GM10248 (cell line): ENCODE data around the gene UTS2R.

Experiments used
- CTCF ChIA-PET: fragments of 300-600 bp; sonication (Branson Sonifier 250); formaldehyde crosslinking; extraction: SDS; loops from one replicate; lab custom pipeline; 2021; ENCODE audit warnings: antibody characterized with exemption; lab: Yijun Ruan, JAX
- POLR2A ChIA-PET: fragments of 350-650 bp; sonication (Branson Sonifier 250); formaldehyde crosslinking; extraction: SDS; loops from one replicate; lab custom pipeline; 2020; ENCODE audit warnings: antibody characterized with exemption; lab: Yijun Ruan, JAX
- DNase-seq: peaks from one replicate; pipeline ENCODE4 v3.0.0; 2012; ENCODE audit errors: extremely low spot score
- TF ChIP-seq, protein P1 (sequence below): IDR thresholded peaks from 2 replicates; pipeline ENCODE4 v1.5.1; 2012; ENCODE audit warnings: mild to moderate bottlenecking, low read depth; ENCODE audit errors: extremely low read depth, missing control alignments, control extremely low read depth

Gene UTS2R

GRCh38 chr17:82390860-82391435, 19.4 kb downstream of the UTS2R start:
- ChIA-PET POLR2A (interaction anchor here (0.6 kb wide), 1 partner anchor 258 kb away, joined by 3 read pairs; no protein-coding TSS in a partner anchor), CTCF (interaction anchor here (0.9 kb wide), 1 partner anchor 17 kb away, joined by 3 read pairs; no protein-coding TSS in a partner anchor)
- TF ChIP-seq, protein P1, sequence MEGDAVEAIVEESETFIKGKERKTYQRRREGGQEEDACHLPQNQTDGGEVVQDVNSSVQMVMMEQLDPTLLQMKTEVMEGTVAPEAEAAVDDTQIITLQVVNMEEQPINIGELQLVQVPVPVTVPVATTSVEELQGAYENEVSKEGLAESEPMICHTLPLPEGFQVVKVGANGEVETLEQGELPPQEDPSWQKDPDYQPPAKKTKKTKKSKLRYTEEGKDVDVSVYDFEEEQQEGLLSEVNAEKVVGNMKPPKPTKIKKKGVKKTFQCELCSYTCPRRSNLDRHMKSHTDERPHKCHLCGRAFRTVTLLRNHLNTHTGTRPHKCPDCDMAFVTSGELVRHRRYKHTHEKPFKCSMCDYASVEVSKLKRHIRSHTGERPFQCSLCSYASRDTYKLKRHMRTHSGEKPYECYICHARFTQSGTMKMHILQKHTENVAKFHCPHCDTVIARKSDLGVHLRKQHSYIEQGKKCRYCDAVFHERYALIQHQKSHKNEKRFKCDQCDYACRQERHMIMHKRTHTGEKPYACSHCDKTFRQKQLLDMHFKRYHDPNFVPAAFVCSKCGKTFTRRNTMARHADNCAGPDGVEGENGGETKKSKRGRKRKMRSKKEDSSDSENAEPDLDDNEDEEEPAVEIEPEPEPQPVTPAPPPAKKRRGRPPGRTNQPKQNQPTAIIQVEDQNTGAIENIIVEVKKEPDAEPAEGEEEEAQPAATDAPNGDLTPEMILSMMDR: no peak
- no peak for DNase-seq

GRCh38 chr17:82391496-82392066, 20.0 kb downstream of the UTS2R start:
- DNase-seq: no peak
- ChIA-PET CTCF (no interaction called here), POLR2A (interaction anchor here (0.6 kb wide), 1 partner anchor 259 kb away, joined by 3 read pairs; no protein-coding TSS in a partner anchor)
- TF ChIP-seq, protein P1: no peak

DNA sequence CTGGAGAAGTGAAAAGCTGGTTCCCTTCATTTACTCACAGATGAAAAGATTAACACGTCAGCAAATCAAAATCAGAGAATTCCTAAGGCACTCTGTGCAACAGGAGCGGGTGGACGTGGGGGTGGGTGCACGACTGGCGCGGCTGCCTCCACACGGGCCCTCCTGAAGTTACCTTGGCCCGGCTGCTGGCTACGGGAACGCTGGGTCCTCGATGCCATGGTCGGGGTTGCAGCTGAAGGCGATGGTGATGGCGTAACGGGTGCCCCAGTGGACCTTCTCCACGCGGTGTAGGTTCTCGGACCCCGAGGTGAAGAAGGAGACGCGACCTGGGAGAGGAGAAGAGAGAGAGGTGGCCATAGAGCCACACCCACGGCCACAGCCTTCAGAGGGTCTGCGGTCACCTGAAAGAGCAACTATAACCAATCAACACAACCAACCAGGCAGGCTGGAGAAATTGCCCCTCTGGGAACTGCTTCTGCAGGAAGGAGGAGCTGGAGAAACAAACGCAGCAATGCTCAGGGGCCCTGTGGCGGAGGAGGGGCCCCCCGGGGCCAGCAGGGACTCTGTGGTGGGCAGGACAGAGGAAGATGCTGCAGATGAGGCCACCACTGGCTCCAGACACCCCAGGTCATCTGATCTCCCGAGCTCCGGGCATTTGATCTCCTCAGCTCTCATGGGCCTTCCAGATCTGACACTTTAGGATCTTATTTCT, 20.8 kb downstream of the UTS2R start:
- ChIA-PET CTCF (interaction anchor here (1.4 kb wide), 1 partner anchor 40 kb away, joined by 3 read pairs; no protein-coding TSS in a partner anchor), POLR2A (no interaction called here)
- no peak for DNase-seq
- TF ChIP-seq, protein P1: no peak

GRCh38 chr17:82392941-82393340, 21.4 kb downstream of the UTS2R start:
- POLR2A ChIA-PET: no interaction called here
- CTCF ChIA-PET: interaction anchor here (1.0 to 1.4 kb wide), 2 partner anchors 29 to 40 kb away, joined by 3 to 4 read pairs; no protein-coding TSS in a partner anchor
- DNase-seq: no peak
- TF ChIP-seq, protein P1: no peak

- CTCF ChIA-PET: interaction anchor here (1.0 to 2.0 kb wide), 2 partner anchors 22 to 42 kb away, joined by 3 to 4 read pairs; no protein-coding TSS in a partner anchor
- TF ChIP-seq, protein P1: no peak
- POLR2A ChIA-PET: no interaction called here
- no peak for DNase-seq
Measured at GRCh38 chr17:82394278-82394677, 22.7 kb downstream of the UTS2R start.

DNA sequence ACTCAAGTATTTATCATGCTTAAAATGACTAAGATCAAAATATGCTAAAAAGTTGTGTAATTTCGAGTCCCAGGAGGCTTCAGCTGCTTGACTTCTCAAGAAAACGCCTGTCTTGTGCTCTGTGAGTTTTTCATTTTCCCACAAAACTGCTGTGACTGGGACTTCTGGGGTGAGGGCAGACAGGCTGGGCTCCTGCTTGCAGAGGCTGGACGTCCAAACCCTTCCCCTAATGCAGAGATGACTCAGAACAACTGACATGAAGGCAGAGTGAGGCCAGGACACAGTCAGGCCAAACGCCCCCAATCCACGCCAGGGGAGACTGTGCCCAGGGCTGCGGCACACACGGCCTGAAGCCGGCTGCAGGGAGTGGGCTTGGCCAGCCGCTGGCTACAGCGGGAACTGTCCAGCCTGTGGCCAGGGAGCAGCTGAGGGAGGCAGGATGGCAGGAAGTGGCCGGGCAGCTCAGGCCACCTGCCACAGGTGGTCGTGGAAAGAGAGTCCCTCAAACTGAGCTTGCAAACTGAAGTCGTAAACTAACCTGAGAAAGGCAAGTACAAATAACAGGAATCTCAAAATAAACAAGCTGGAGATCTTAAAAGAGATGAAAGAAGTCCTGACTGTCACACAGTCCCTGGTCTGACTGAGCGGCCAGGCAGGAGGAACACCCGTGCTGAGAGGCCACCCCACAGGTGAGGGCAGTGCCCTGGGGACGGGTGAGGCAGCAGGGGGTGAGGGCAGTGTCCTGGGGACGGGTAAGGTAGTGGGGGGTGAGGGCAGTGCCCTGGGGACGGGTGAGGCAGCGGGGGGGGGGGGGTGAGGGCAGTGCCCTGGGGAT, 25.3 kb downstream of the UTS2R start:
- TF ChIP-seq, protein P1: no peak
- DNase-seq: no peak
- ChIA-PET CTCF (no interaction called here), POLR2A (no interaction called here)
